Adrenal gland (tissue), 5 donors: Measurements from ENCODE around the gene SORBS1.

Source experiments
- POLR2A ChIP-seq, 2 donors: fragments of 450-650 bp; IDR thresholded peaks; one replicate each; pipeline ENCODE4 v1.6.1; 2017; ENCODE audit warnings: antibody characterized with exemption in 2 of 2, mild to moderate bottlenecking in 2 of 2, moderate library complexity in 1 of 2
- TF ChIP-seq, protein P1 (sequence below), 6 experiments: fragments of 450-650 bp in 4 of 6; fragments of 200-600 bp in 2 of 6; sonication (generic) in 1 of 6; IDR thresholded peaks; 1 replicate in 5 of 6; 2 replicates in 1 of 6; pipeline versions ENCODE4 v1.5.1 to v1.8.0; 2016 to 2021; ENCODE audit warnings: antibody characterized with exemption in 6 of 6, mild to moderate bottlenecking in 2 of 6, moderate library complexity in 1 of 6
- donor health status: DM: no; HTN: no; CAD: no.

DNA sequence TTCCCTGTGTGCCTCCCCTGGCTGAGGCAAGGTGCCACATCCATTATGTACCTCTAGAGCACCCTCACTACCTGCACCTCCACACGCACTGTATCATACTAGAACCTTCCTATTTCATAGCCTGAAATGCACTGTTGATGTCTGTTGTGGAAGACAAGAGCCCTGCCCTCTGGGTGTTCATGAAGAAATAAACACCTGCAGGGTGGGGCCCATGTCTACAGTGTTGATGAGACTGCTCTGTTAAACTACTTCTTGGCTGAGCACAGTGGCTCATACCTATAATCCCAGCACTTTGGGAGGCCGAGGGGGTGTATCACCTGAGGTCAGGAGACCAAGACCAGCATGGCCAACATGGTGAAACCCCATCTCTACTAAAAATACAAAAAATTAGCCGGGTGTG, 14.0 kb downstream of the SORBS1 start:
- TF ChIP-seq, protein P1, sequence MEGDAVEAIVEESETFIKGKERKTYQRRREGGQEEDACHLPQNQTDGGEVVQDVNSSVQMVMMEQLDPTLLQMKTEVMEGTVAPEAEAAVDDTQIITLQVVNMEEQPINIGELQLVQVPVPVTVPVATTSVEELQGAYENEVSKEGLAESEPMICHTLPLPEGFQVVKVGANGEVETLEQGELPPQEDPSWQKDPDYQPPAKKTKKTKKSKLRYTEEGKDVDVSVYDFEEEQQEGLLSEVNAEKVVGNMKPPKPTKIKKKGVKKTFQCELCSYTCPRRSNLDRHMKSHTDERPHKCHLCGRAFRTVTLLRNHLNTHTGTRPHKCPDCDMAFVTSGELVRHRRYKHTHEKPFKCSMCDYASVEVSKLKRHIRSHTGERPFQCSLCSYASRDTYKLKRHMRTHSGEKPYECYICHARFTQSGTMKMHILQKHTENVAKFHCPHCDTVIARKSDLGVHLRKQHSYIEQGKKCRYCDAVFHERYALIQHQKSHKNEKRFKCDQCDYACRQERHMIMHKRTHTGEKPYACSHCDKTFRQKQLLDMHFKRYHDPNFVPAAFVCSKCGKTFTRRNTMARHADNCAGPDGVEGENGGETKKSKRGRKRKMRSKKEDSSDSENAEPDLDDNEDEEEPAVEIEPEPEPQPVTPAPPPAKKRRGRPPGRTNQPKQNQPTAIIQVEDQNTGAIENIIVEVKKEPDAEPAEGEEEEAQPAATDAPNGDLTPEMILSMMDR (IDR thresholded peaks at IDR 0.05) = no peak
- no peak for TF ChIP-seq POLR2A (IDR thresholded peaks at IDR 0.05)
